Measurements from ENCODE around the gene AMOTL1.
"Not testable (repeated sequence)": the region's sequence is repeated elsewhere in the genome, so short reads cannot be mapped to it uniquely, and the experiment has no call there.

AMOTL1 gene

DNA sequence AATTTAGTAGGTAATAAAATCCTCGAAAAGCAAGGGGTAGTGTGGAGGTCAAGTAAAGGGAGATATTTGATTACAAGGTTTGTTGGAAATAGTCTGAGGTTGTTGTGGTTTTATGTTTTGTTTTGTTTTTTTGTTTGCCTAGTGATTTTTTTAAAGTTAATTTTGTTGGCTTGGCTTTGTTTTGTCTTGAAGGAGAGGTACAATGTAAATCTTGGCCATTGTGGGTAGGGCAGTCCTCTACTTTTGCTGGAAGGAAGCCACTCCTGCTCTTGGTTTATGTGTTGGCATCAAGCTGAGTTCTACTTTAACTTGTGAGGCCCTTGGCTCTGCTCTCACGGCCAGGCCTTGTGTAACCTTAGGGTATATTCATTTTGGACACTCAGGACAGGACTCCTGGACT is 3.2 kb downstream of the AMOTL1 start:
- DNase-seq: no peak

DNA sequence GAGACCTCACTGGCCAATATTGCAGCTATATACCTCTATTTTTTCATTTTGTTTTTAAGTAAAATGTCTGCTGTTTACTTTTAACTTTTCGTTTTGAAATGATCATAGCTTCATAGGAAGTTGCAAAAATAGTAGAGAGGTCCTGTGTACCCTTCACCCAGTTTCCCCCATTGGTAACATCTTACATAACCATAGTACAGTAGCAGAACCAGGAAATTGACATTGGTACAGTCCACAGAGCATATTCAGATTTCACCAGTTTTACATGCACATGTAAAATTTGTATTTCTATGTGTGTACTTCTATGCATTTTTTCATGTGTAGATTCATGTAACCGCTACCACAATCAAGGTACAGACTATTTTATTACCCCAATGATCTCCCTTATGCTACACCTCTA is 3.8 kb downstream of the AMOTL1 start:
- no peak for DNase-seq

DNA sequence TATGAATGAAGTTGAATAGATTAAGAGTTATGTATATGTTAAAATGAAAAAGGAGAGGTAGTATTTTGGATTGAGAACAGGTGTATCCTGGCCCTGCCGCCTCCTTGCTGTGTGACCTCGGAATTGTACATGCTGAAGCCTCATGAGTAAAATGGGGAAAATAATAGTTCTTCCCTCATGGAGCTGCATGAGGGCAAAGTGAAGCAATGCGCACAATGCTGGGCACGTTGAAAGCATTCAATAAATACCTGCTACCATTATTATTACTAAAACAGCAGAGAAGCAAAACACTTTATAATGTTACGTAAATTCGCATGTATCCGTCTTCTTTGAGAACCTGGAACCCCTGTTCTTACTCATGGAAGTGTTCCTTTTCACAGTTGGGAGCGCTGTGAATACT is 5.7 kb downstream of the AMOTL1 start:
- DNase-seq: no peak

DNA sequence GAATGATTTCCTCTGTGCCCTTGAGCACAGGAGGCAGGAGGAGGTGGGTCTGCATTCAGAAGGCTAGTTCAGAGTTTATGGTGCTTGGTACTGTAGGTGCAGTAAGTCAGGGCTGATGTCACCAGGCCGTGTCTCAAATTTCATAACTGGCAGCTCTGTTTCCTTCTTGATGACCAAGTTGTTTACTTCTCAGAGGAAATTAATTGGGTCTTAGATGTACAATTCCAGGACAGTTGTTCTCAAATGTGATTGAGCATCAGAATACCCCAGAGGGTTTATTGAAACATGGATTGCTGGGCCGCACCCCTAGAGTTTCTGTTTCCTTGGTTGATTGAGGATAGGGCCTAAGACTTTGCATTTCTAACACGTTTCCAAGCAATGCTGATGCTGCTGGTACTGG is 6.2 kb downstream of the AMOTL1 start:
- DNase-seq: no peak

DNA sequence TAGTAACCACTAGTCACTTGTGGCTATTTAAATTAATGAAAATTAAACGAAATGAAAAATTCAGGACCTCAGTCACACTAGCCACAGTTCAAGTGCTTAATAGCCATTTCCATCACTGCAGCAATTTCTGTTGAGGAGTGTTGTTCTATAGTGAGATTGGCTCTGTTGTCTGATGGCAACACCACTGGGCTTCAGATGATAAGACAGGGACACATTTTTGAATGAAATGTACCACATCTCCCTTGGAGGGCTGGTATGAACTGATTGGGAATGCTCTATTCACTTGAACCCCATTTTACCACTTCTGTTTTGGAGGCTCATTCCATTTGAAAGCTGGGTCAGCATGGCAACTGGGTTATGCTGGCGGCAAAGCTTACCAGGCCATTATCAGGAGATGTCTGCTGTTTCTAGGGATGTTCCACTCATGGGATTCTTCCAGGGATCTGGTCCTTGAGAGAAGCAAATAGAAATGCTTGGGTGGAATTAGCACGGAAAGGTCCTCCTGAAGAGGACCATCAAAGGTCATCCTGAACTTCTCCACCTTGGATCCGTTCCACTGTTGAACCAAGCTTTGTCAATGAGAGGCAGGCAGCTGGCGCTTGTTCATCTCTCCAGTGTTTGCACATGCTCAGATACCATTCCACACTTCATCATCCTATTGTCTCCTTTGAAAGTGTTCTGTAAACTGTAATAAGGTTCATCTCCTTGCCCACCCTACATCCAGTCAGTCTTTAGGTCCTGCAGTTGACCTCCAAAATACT is 7.6 kb downstream of the AMOTL1 start:
- no peak for DNase-seq

DNA sequence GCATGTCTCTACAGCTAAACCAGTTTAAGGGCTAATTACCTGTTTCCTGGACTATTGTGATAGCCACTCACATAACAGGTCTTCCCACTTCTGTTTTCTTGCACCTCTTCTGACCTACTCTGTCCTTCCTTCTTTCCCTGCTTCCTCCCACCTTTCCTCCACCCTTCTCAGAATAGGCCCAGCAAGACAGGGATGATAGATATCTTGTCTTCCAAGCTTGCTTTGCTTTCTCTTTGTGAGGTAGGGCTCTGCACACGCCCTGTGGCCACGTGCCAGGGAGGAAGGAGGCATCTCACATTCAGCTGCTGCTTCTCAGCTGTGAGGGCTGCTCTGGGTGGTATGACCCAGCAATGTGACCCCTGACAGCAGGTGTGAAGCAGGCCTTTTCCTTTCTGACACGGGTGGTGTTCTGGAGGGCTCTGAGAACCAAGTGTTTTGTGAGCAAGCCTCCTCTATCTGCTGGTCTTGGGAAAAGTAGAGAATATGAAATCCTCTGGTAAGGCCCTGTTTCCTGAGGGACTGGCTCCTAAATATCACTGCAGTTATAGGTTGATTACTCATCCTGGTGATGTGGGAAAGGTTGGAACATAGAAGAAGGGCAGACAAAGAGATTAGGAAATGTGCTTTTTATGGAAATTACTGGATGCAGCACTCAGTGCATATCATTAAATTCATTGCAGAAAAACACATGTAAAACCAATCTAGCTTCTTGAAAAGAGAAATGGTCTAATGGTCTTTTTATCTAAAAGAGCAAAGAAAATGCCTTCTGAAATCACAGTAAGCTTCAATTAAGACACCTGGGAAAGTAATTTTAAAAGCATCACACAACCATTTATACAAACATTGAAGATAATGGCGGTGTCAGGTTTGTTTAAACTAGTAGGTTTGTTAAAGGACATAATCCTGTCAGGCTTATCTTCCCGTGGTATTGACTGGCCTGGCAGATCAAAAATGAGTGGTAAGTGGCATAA is 8.5 kb downstream of the AMOTL1 start:
- DNase-seq: no peak

DNA sequence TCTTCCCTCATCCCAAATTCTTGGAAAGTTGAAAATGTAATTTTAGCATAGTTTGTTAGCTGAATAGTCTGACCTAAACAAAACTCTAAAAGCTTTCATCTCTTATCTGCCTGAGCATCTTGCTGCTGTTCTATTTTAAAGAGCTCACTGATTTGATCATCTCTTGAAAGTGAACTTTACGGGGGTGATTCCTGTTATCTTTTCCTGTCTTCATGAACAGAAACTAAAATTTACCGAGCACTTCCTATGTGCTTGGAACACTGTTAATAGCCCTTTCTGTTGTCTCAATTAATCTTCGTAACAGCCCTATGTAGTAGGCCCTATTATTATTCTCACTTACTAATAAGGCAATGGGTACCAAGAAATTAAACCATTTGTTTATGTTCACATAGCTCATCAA is 12.3 kb downstream of the AMOTL1 start:
- no peak for DNase-seq

DNA sequence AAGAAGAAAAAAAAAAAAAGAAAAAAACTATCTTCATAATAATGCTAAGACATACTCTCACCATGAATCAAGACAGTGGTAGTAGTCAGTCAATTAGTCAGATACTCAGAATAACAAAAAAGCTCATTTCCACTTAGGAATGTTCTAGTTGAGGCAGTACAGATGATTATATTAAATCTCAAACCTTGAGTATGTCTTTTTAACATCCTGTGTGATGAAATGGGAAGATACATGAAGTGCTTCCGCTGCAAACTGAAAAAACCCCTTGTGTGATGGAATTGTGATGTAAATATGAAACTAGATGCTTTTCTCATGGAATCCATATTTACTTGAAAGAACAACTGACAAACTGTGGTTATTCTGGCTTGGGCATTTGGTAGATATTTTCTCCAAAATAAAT is 13.7 kb downstream of the AMOTL1 start:
- DNase-seq: no peak

DNA sequence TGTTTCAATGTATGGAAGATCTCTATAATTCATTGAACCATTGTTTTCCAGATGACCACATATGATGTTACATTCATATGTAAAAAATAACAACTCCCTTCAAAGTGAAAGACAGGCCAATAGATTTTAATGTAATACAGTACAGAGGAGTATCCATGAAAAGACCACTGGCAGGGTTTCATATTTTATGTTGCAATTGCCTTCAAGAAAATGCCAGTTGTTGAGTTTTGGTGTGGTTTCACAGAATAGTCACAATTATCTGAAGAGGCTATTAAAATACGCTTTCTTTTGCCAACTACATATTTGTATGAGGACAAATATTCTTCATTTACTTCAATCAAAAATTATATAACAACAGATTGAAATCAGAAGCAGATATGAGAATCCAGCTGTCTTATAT is 14.3 kb downstream of the AMOTL1 start:
- no peak for DNase-seq

DNA sequence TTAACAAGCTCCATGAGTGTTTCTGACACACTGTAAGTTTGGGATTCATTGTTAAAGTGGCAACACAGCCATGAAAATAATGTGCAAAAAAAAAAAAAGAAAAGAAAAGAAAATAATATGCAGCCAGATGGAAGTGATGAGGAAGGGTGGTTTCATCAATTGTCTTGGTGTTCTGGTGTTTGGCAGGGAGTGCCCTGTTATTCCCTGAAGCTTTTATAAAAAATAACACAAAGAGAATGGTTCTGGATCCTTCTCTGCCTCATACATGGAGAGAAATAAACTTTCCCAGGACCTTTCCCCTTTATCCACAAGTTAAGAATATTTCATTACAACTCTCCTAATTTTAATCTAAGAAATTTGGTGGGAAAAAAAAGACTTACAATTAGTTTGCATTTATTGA is 16.7 kb downstream of the AMOTL1 start:
- DNase-seq: no peak

DNA sequence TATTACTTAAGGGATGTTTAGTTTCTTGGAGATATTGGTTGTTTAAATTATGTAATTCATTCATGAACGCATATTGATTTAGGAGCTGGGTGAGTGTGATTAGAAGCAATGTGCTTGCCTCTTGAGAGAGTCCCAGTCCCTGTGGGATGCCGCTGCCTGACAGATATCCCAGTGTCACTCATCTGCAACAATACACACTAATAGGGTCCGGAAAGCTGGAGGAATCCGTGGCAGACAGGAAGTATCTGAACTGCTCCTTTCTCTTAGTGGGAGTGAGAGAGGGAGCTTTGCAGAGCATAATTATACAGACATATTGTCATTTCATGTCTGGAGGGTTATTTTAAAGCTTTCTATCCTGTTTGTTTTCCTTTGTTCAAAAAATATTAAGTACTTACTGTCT is 17.4 kb downstream of the AMOTL1 start:
- no peak for DNase-seq

DNA sequence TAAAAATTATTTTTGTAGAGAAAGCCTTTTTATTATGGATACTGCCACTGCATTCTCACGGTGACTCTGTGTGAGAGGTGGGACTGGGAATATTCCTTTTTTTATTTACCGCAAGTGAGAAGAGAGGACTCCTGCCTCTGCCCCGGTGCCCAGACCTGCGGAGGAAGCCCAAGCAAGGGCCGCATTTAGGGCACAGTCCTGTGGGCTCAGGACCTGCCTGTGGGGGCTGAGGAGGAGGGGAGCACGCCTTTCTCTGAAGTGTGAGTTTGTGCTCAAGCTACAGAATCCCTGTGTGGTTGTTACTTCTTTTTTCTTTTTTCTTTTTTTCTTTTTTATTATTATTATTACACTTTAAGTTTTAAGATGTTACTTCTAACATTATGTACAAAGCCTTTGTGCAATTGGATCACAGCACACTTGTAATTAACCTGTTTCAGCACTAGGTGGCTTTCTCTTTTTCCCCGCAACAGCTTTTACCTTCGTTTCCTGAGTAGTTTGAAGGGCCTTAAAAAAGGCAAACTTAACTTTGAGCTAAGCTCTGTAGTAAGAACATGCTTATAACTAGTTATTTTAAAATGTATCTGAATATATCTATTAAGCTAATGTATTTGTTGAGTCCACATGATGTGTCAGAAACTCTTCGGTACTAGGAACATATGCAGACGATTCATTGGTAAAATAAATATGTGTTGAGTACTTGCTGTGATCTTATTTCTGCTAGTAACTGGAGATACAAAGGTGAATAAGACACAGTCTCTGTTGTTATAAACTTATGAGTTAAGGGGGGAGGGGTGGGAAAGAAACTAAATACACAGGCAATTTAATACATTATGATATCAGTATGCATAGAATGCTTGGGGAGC is 18.3 kb downstream of the AMOTL1 start:
- DNase-seq: no peak

DNA sequence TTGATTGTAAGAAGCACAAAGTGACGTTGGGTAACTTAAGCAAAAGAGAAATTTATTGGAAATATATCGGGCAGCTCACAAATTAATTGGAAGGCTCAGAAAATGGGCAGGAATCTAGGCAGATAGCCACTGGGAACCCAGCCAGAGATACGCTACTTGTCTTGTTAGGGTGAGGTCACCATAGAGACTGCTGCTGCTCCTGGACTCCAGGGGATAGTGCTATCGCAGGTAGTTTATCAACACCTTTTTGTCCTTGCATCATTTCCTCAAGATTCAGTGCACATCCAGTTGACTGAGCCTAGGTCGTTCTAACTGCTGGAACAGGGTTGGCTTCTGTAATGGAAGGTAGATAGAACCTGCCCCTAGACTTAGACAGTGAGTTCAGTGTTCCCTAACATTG is 19.6 kb downstream of the AMOTL1 start:
- no peak for DNase-seq

DNA sequence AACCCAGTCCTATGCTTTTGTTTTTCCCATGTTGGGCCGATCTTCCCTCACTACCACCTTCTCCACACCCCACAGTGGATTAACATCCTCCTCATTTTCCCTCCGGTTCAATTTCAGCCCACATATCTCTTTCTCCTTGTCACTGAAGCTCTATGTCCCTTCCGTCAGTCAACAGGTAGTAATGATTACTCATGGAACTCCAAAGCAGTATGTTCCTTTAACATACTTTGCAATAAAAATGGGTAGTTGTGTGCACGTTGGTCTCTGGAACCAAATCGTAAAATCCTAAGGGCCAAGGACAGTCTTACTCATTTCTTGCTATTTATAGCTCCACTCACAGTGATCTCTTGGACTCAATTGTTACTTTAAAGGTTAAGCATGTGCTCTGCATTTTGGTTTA is 20.2 kb downstream of the AMOTL1 start:
- DNase-seq: no peak

DNA sequence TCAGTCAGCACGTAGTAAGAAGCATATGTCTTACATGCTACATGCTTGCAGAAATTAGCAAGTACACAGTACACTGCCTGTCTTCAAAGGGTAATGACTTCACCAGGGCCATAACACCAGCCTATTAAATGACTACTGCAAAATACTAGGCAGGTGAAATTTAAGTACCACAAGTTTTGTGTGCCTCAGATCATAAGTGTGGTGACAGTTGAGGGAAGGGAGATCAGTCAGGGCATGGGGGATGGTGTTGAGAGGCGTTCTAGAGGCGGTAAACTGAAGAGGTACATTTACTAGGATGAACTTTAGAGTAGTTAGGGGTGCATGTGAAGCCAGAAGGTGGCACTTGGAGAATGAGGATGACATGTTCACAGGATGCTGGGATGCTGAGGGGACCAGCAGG is 22.0 kb downstream of the AMOTL1 start:
- DNase-seq: no peak

DNA sequence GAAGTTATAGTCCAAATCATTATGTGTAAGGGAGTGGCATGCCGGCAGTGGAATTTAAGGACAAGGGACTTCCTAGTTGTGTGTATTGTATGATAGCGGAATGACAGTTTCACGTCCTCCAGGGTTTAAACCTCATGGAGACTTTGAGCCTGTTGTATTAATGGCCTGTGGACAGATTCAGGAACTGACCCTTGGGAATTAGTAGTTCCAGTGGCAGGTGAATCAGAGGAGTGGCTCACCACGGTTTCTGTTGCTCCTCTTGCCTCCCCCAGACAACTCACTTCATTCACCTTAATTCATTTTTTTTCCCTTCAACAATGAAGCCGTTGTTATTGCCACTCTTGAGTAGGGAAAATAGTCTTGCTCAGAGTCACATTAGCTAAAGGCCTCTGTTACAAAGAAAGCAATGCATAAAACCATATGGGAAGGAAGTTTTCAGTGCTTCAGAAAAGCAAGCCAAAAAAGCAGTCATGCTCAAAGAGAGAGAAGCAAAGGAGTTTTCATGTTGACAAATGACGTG is 22.6 kb downstream of the AMOTL1 start:
- DNase-seq: no peak

DNA sequence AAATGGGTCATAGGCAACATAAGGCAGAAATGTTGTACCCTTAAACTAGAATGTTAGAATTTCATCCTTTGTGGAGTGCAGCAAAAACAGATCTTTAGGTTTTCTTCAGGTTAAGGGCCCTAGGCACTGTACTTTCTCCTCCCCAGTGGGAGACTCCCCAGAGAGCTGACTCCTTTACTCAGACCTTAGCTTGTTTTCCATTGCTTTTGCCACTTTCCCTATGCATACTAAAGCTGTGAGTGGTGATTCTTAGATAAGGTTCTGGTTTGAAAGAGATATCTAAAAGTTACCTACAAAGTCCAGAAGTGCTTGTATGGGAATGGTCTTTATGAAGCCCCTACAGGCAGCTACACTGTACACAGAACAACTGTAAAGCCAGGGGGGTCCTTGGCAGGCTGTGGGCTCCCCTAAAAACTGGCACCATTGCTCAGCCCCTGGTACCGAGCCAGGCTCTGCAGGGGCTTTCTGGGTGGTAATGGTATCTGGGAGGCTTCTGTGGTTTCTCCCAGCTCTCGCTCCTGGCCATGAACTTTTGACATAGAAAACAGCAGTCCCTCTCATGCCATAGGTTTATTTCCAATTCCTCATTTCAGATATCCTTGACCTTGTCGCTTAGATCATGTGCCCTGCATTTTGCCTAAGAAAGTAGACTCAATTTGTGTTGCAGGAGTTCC is 23.2 kb downstream of the AMOTL1 start:
- DNase-seq: no peak

DNA sequence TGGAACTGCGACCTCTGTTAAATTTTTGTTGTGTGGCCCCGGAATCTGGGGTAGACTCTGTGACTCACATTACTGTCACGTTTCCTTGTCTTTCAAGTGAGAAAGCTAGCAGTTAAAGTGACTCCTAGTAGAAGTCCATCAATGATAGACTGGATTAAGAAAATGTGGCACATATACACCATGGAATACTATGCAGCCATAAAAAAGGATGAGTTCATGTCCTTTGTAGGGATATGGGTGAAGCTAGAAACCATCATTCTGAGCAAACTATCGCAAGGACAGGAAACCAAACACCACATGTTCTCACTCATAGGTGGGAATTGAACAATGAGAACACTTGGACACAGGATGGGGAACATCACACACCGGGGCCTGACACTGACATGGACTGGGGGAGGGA is 23.8 kb downstream of the AMOTL1 start:
- not testable (repeated sequence) for DNase-seq

DNA sequence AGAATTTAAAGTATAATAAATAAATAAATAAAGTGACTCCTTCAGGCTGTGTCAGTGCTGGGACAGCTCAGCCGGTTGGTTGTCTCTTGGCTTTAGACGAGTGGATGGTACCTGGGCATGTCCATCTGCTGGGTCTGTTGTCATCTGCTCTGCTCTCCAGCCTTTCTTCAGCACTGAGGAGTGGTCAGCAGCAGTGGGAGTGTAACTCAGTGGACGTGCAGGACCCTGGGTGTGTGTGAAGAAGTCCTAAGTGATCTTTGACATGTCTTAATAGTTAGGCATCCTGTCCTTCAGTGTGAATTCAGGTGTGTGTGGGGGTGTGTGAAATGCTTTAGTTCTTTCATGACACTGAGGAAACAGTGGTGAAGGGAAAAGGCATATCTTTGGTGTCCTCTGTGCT is 24.3 kb downstream of the AMOTL1 start:
- no peak for DNase-seq

DNA sequence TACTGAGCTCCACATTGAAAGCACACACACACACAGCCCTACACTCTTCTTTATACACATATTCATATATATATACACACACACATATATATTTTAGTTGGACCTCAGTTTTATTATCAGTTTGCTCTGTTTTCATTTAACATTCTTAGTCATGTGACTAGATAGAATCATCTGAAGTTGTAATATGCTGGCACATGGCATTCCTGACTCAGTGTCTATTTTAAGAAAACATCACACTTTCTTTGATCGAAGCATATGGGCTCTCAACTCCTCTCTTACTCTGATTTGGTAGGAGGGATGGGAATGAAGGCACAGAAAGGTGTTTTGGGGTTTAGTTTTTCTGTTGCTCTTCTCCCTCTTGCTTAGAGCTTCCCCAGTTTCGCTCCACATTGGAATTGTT is 24.8 kb downstream of the AMOTL1 start:
- no peak for DNase-seq

DNA sequence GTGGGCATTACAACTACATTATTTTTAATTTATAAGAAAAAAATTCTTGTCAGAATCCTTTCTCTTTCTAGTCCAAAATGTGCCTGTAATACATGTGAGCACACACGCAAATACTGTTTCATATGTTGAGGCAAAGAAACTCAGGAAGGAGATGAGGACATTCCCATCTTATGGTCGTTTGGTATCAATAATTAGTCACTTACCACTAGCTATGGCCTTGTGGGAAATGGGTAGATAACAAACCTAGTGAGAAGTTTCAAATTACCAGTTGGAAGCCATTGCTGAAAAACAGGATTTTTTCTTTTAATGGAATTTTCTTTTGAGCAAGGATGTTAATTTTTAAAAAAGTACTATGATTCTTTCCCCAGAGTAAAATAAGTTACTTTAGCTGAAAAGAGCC is 25.7 kb downstream of the AMOTL1 start:
- DNase-seq: no peak
